Esophagus muscularis mucosa (tissue), 3 donors: Measurements from ENCODE around the gene SKAP2.

ENCODE experiments used
- CTCF ChIP-seq, 3 experiments: fragments of 200-600 bp in 2 of 3; fragments of 450-650 bp in 1 of 3; sonication (generic) in 2 of 3; IDR thresholded peaks; one replicate each; pipeline ENCODE4 v1.5.1; 2017 to 2019; ENCODE audit warnings: antibody characterized with exemption in 3 of 3, mild to moderate bottlenecking in 2 of 3, moderate library complexity in 1 of 3
- EP300 ChIP-seq: sonication (generic); formaldehyde crosslinking; IDR thresholded peaks from one replicate; pipeline ENCODE4 v1.6.1; 2017; ENCODE audit warnings: antibody characterized with exemption

GRCh38 chr7:26637610-26638009 is 226.8 kb downstream of the SKAP2 start:
- TF ChIP-seq EP300: no peak
- TF ChIP-seq CTCF (IDR thresholded peaks at IDR 0.05): no peak
